ENCODE data around the gene SUSD5. TPM values are rescaled to one million over a fixed set of nuclear protein-coding genes. Genes with fewer than 3 reads are reported as not detected.

The SUSD5 gene
- total RNA-seq, 1 donor from 2014 or later = 1.1 TPM

DNA sequence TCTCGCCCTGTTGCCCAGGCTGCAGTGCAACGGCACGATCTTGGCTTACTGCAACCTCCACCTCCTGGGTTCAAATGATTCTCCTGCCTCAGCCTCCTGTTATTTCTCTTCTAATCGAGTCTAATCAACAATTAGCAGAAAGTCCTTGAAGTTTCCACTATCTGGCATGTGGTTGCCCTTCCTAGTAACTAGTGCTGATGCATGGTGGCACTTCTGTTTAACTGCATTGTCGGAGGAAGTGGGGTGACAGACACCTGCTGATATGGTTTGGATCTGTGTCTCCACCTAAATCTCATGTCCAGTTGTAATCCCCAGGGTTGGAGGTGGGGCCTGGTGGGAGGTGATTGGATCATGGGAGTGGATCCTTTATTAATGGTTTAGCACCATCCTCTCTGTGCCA is 95.6 kb downstream of the SUSD5 start:
- Histone ChIP-seq H3K9me3 (no peaks in the 10 kb centered on the region), H3K27me3 (no peaks in the 10 kb centered on the region), H3K4me3 (no peak overlapping the region), H3K4me1 (no peaks in the 10 kb centered on the region), H3K27ac (no peak overlapping the region), H3K36me3 (peaks cover 72% of the 10 kb centered on the region)
- DNase-seq = no peak
- intact Hi-C loops (cut with DNase I) = no loop called here
- no peak for ATAC-seq
- TF ChIP-seq, protein P1, sequence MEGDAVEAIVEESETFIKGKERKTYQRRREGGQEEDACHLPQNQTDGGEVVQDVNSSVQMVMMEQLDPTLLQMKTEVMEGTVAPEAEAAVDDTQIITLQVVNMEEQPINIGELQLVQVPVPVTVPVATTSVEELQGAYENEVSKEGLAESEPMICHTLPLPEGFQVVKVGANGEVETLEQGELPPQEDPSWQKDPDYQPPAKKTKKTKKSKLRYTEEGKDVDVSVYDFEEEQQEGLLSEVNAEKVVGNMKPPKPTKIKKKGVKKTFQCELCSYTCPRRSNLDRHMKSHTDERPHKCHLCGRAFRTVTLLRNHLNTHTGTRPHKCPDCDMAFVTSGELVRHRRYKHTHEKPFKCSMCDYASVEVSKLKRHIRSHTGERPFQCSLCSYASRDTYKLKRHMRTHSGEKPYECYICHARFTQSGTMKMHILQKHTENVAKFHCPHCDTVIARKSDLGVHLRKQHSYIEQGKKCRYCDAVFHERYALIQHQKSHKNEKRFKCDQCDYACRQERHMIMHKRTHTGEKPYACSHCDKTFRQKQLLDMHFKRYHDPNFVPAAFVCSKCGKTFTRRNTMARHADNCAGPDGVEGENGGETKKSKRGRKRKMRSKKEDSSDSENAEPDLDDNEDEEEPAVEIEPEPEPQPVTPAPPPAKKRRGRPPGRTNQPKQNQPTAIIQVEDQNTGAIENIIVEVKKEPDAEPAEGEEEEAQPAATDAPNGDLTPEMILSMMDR (IDR thresholded peaks at IDR 0.05) = no peak

DNA sequence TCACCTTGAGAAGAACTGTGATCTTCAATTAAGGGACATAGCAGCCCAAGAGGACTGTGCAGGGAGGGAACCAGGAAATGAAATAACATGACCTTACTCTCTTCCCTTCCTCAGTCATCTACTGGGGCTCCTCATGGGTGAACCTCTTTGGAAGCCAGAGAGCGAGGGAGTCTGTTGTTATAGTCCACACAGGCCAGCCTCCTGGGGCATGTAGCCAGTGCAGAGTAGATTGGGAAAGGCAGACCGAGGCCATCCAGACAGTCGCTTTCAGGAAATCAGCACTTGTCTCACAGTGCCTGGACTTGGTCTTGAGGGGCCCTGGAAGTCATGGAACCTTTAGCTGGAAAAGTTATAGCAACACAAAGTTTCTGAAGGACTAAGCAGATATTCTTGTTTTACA is 98.7 kb downstream of the SUSD5 start:
- Histone ChIP-seq H3K9me3 (no peaks in the 10 kb centered on the region), H3K27me3 (no peaks in the 10 kb centered on the region), H3K4me1 (peaks cover 18% of the 10 kb centered on the region), H3K36me3 (peaks cover 42% of the 10 kb centered on the region), H3K4me3 (no peak overlapping the region), H3K27ac (no peak overlapping the region)
- ATAC-seq (no peak), DNase-seq (no peak)
- TF ChIP-seq, protein P1 (IDR thresholded peaks at IDR 0.05) = no peak
- intact Hi-C loops (cut with DNase I) = no loop called here

DNA sequence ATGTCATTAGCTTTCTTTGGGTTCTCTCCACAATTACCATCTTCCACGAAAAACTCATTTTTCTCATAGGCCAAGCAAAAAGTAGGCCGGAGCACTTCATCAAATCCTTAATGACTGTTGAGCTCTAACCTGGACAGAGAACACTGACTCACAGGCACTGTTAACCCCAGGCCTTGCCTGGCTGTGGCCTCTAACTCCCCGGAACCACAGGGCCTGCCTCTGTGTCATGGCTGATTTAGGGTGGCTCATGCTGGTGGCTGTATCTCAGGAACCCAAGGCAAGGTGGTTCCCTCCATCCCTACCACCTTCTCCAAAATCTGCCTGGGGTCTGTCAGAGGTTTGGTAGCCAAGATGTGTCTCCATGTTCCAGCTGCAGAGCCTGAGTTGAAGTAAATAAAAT is 101.1 kb downstream of the SUSD5 start:
- intact Hi-C loops (cut with DNase I) = no loop called here
- Histone ChIP-seq H3K36me3 (peaks cover 23% of the 10 kb centered on the region), H3K27ac (no peak overlapping the region)

DNA sequence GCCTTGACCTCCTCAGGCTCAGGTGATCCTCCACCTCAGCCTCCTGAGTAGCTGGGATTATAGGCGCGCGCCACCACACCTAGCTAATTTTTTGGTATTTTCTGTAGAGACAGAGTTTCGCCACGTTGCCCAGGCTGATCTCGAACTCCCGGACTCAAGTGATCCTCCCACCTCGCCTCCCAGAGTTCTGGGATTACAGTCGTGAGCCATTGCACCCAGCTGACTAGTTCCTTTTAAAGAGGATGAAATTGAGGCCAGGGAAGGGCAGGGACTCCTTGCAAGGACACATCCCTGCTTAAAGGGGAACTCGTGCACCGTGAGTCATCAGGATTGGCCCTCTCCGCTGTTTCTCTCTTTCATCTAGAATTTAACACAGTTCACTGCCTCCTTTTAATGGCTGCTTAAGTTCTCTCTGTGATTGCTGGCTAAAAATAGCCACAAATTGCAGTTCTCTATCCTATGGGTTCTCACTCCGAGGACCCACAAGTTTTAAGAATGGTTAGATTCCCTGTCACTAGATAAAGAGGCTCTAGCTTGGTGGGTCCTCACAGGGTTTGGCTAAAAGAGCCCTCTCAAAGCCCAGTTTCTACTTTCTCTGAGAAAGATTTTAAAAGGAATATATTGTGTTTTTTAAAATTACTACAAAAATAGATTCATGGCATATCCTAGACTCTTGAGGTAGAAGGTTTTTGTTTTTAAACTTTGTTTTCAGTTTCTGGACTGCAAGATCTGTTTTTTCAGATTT is 103.4 kb downstream of the SUSD5 start:
- Histone ChIP-seq H3K4me3 (peak overlapping the region; percentile 89), H3K27me3 (no peaks in the 10 kb centered on the region), H3K36me3 (peaks cover 1% of the 10 kb centered on the region), H3K9me3 (no peaks in the 10 kb centered on the region), H3K27ac (peak overlapping the region; percentile 97), H3K4me1 (peaks cover 22% of the 10 kb centered on the region)
- intact Hi-C loops (cut with DNase I) = no loop called here
- ATAC-seq = peak; percentile 63
- TF ChIP-seq, protein P1 (IDR thresholded peaks at IDR 0.05) = no peak
- peak; percentile 76 for DNase-seq

More for the DNA sequence above, 101.1 kb downstream of the SUSD5 start:
- no peaks in the 10 kb centered on the region for H3K9me3 ChIP-seq
- no peaks in the 10 kb centered on the region for H3K27me3 ChIP-seq
- H3K4me3 ChIP-seq = no peak overlapping the region
- TF ChIP-seq, protein P1 (IDR thresholded peaks at IDR 0.05) = no peak
- DNase-seq (no peak), ATAC-seq (no peak)
- peaks cover 22% of the 10 kb centered on the region for H3K4me1 ChIP-seq

DNA sequence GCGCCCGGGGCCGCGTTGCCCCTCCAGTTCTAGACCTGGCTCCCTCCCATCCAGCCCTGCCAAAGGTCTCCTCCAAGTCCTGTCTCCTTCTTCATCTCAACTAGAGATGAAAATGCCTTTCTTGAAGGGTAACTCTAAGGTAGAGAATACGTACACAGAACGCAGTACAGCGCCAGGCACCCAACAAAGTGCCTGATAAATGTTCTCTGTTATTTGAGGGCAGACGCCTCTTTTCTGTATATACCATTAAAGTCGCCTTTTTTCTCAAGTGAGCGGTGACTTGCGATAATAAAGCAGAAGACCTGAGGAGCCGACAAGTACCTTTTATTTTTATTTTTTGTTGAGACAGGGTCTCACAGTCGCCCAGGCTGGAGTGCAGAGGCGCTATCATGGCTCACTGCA is 104.0 kb downstream of the SUSD5 start:
- Histone ChIP-seq H3K27me3 (no peaks in the 10 kb centered on the region), H3K9me3 (no peaks in the 10 kb centered on the region), H3K36me3 (no peaks in the 10 kb centered on the region), H3K4me1 (peaks cover 22% of the 10 kb centered on the region), H3K27ac (peak overlapping the region; percentile 97), H3K4me3 (peak overlapping the region; percentile 89)
- TF ChIP-seq, protein P1 (IDR thresholded peaks at IDR 0.05) = no peak
- no peak for ATAC-seq
- no peak for DNase-seq
- intact Hi-C loops (cut with DNase I) = no loop called here

Measured in upper lobe of right lung (tissue), 1 donor.